Thoracic aorta (tissue), 2 donors: ENCODE results near the gene RPN2. TPM values are rescaled to one million over a fixed set of nuclear protein-coding genes. Genes with fewer than 3 reads are reported as not detected.
"Not testable (repeated sequence)": the region's sequence is repeated elsewhere in the genome, so short reads cannot be mapped to it uniquely, and the experiment has no call there.

Experiments
- ATAC-seq: fragments of 150-250 bp; one replicate; pipeline ENCODE4 v1.8.0; 2017; ENCODE audit warnings: low read depth; ENCODE audit not compliant: insufficient number of reproducible peaks, low FRiP score
- DNase-seq: peaks from one replicate; pipeline ENCODE4 v3.0.0-alpha.2; 2020; ENCODE audit warnings: low spot score
- H3K27ac ChIP-seq, 2 donors: fragments of 200-600 bp; sonication (generic); 1 replicate in 1 of 2; 2 replicates in 1 of 2; pipeline ENCODE4 v1.5.1; 2016; ENCODE audit warnings: mild to moderate bottlenecking in 2 of 2, moderate library complexity in 2 of 2
- H3K27me3 ChIP-seq: fragments of 200-600 bp; sonication (generic); replicated peaks from 2 replicates; pipeline ENCODE4 v1.6.0; 2016; ENCODE audit warnings: mild to moderate bottlenecking; ENCODE audit not compliant: insufficient read depth
- H3K36me3 ChIP-seq: fragments of 200-600 bp; sonication (generic); one replicate; pipeline ENCODE4 v1.5.1; 2016
- H3K4me1 ChIP-seq, 2 donors: fragments of 200-600 bp; sonication (generic); 1 replicate in 1 of 2; 2 replicates in 1 of 2; pipeline versions ENCODE4 v1.5.1 to v1.6.0; 2016; ENCODE audit warnings: low read depth in 2 of 2, mild to moderate bottlenecking in 1 of 2; ENCODE audit not compliant: control insufficient read depth in 1 of 2
- H3K4me3 ChIP-seq: fragments of 200-600 bp; sonication (generic); 2 replicates; pipeline ENCODE4 v1.5.1; 2016; ENCODE audit warnings: mild to moderate bottlenecking
- H3K9me3 ChIP-seq: fragments of 200-600 bp; sonication (generic); 2 replicates; pipeline ENCODE4 v1.5.1; 2016
- CTCF ChIP-seq: fragments of 200-600 bp; sonication (generic); IDR thresholded peaks from one replicate; pipeline ENCODE4 v1.5.1; 2019; ENCODE audit warnings: antibody characterized with exemption
- total RNA-seq, 2 donors: library from RNA; depleted of rRNA; stranded (reverse); fragments of >200 nt; gene quantifications; one replicate each; pipeline versions ENCODE4 v1.1.0 to v1.2.3, GENCODE V29; 2016

Gene RPN2
- total RNA-seq, 2 donors from 2014 or later = 128 to 156 TPM

DNA sequence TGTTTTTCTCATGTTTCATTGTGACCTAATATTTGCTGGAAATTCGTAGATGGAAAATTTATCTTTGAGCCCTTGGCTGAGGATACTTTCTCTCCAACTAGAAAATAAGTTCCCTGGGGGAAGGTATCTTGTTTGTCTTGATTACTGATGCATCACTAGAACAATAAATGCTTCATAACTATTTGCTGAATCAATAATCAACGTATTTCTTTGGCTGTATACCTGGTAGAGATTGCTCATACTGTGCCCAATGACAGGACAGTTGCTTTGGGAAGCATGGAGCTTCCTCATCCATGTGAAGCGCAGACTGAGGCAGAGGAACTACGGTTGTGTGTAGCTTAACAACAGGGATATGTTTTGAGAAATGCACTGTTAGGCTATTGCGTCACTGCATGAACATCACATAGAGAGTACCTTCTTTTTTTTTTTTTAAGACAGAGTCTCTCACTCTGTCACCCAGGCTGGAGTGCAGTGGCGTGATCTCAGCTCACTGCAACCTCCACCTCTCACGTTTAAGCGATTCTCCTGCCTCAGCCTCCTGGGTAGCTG lies 34.2 kb upstream of the RPN2 start:
- Histone ChIP-seq H3K36me3 (no peaks in the 10 kb centered on the region), H3K4me3 (no peak overlapping the region), H3K27me3 (no peaks in the 10 kb centered on the region), H3K27ac (no peak overlapping the region), H3K9me3 (no peaks in the 10 kb centered on the region), H3K4me1 (no peaks in the 10 kb centered on the region)
- ATAC-seq (no peak), DNase-seq (no peak)
- TF ChIP-seq CTCF = no peak

- H3K4me1 ChIP-seq = no peaks in the 10 kb centered on the region
- H3K27ac ChIP-seq = no peak overlapping the region
- H3K9me3 ChIP-seq = no peaks in the 10 kb centered on the region
- H3K4me3 ChIP-seq = no peak overlapping the region
- ATAC-seq = no peak
- H3K27me3 ChIP-seq = no peaks in the 10 kb centered on the region
- DNase-seq = no peak
- H3K36me3 ChIP-seq = no peaks in the 10 kb centered on the region
- TF ChIP-seq CTCF = no peak
Measured at GRCh38 chr20:37147250-37147649, 31.9 kb upstream of the RPN2 start.

- H3K4me3 ChIP-seq, H3K9me3 ChIP-seq, H3K27ac ChIP-seq, H3K4me1 ChIP-seq, DNase-seq, ATAC-seq, H3K36me3 ChIP-seq, H3K27me3 ChIP-seq: not testable (repeated sequence)
Measured at GRCh38 chr20:37150864-37151263, 28.3 kb upstream of the RPN2 start.

DNA sequence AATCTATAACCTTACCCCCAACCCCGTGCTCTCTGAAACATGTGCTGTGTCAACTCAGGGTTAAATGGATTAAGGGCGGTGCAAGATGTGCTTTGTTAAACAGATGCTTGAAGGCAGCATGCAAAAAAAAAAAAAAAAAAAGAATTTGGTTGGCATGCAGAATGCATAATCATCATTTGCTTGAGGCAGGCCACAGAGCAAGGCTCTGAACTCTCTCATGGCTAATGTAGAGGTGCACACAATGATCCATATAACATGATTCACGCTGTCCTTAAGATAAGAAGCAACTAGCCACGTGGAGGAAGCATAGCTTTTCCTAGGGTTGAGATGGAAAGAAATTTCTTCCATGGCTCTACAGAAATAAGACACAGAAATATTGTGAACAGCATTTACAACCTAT lies 27.6 kb upstream of the RPN2 start:
- ATAC-seq = no peak
- Histone ChIP-seq H3K4me1 (no peaks in the 10 kb centered on the region), H3K27me3 (no peaks in the 10 kb centered on the region), H3K9me3 (no peaks in the 10 kb centered on the region), H3K27ac (no peak overlapping the region), H3K36me3 (no peaks in the 10 kb centered on the region), H3K4me3 (no peak overlapping the region)
- no peak for TF ChIP-seq CTCF
- DNase-seq = no peak

DNA sequence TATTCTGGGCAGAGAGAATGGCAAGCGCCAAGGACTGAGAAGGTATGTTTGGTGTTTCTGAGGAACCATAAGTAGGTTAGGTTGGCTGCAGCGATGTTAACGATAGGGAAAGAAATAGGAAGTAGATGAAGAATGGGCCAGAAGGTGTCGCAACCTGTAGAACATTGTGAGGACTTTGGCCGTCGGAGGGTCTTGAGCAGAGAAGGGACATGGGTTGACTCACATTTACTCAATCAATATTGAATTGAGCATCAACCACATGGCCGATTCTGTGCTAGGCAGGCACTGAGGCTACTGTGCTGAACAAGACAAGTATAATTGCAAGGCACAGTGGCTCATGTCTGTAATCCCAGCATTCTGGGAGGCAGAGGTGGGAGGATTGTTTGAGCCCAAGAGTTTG lies 26.8 kb upstream of the RPN2 start:
- no peaks in the 10 kb centered on the region for H3K9me3 ChIP-seq
- no peak for DNase-seq
- H3K4me1 ChIP-seq = no peaks in the 10 kb centered on the region
- H3K4me3 ChIP-seq = no peak overlapping the region
- H3K27ac ChIP-seq = no peak overlapping the region
- H3K36me3 ChIP-seq = no peaks in the 10 kb centered on the region
- no peak for TF ChIP-seq CTCF
- no peak for ATAC-seq
- no peaks in the 10 kb centered on the region for H3K27me3 ChIP-seq

DNA sequence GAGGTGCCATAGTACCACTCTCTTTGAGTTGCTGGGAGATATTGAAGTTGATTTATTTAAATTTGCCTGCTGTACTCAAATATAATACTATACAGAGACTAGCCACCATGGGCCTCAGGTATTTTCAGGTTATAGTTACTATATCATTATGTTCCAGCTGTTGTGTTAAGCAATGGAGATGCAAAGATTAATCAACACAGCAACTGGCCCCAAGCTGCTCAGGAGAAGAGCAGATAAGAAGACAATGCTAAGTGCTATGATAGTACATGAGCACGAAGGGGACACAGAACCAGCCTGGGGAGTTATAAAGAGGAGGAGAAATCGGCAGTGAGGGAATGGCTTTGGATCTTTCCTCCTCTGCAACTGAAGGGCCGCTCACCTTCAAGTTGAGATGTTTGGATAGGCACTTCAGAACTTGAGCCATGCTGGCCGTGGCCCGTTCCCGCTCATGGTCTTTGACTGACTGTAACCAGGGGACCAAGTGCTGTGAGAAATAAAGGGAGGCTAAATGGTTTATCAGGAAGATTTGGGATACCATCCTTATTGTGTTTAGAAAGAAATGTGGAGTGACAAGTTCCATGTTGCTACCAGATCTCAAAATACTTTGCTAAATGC lies 24.3 kb upstream of the RPN2 start:
- no peak for TF ChIP-seq CTCF
- ATAC-seq = no peak
- H3K4me1 ChIP-seq = no peaks in the 10 kb centered on the region

More for the DNA sequence above, 24.3 kb upstream of the RPN2 start:
- no peaks in the 10 kb centered on the region for H3K27me3 ChIP-seq
- H3K9me3 ChIP-seq = no peaks in the 10 kb centered on the region
- DNase-seq = no peak
- H3K4me3 ChIP-seq = no peak overlapping the region
- no peaks in the 10 kb centered on the region for H3K36me3 ChIP-seq
- H3K27ac ChIP-seq = no peak overlapping the region
